Activated CD8-positive, alpha-beta memory T cell treated with anti-CD3 and anti-CD28 coated beads, Interleukin-2, amount 50 U/mL, for 1 hour (primary cell): ENCODE results near the gene P3H2.
"Not testable (repeated sequence)": the region's sequence is repeated elsewhere in the genome, so short reads cannot be mapped to it uniquely, and the experiment has no call there.

Source experiments
- DNase-seq: peaks from one replicate; pipeline ENCODE4 v3.0.0-alpha.2; 2020; ENCODE audit errors: extremely low read depth

The P3H2 gene

DNA sequence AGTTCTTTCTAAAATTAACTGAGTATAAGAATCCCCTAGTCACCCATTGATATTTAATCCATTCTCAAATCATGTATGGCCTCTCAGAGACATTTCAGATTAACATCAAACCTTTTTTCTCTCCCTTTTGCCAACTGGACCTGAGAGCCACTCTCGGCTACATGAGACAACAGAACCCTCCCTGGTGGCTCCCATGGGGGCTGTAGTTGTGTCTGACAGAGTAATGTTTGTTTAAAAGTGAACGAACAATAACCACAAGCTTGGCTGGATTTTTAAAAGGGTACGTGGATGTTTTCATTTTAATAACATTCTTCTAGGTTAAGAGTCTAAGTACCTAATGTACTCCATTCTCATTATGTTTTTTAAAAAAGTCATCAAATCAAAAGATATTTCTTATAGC, 37.1 kb downstream of the P3H2 start:
- no peak for DNase-seq

DNA sequence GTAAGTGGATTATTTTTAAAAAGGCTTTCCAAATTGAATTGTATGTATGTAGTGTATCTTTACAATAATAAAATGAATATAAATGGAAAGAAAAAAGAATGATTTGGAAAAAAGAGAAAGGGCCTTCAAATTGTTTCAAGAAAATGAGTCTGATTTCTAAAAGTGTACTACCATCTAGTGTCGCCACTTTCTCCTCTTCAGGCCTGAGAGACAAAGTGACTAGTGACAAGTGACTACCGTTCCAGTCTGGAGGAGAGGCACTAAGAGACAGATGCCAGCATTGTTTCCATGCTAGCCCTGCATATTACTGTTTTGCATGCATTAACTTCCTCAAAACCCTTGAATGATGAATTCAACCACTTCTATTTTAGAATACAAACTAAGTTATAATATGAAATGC, 39.3 kb downstream of the P3H2 start:
- DNase-seq: no peak

DNA sequence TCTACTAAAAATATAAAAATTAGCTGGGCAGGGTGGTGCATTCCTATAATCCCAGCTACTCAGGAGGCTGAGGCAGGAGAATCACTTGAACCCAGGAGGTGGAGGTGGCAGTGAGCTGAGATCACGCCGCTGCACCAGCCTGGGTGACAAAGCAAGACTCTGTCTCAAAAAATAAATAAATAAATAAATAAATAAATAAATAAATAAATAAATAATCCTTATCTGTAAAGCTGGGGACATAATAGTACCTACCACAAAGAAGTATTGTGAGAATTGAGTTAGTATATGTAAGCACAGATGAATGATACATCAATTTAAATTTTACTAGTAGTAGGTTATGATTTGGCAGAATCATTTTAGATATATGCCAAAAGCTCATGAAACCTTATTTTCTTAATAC, 41.5 kb downstream of the P3H2 start:
- DNase-seq: not testable (repeated sequence)

DNA sequence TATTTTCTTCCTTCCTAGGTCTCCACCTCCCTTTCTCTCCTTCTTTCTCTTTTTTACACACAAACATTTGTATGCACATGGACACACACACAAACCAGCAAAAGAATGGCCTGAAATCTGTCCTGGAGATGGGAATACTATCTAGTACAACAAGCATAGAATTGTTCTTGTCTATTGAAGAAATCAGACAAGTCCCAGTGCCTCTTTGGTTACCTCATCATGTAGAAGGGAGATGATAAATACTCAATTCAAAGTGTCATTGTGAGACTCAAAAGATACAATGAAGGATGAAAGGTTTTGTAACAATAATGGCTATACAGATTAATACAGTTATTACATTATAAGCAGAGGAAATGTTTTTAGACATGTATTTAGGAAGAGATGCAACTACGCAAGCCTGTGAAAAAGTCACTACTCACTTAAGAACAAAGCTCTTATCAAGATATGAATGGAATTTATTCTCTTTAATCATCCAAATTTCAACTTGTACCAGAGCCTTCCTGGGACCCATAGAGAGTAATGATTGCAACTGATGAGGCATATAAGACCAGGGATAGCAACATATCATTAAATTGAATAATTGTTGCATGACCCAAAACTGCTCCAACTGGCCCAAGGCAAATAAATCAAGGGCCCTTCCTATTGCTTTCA, 43.2 kb downstream of the P3H2 start:
- no peak for DNase-seq

DNA sequence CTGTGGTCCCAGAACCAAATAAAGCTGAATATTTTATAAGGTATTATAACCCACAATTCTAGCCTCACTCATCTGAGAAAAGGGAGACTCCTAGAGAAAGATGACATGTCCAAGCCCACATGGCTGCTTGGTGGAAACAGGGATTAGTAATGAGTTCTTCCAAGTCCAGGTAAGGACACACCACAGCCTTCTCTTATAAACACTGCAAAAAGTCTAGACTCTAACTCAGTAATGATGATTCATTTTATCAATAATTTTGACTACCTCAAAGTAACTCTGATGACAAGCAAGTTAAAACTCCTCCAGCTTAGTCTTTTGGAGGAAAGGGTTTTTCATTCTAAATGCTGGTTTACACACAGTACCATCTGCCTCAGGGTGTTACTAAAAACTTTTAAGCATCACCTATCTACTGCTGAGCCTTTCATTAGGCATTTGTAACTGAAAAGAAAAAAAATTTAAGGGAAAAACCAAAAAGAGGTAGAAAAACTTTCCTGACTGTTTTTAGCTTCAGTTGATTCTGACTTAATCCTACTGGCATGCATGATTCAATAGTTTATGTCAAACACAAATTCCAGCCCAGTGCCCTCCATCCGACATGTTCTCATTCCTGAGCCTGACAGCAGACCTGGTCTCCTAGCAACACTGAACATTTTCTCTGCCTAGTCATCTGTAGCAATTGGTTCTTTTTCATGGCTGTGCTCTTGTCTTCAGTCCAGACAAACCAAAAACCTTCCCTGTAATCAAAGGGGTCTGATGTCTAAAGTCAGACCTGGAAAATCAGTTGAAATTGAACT, 43.9 kb downstream of the P3H2 start:
- DNase-seq: no peak

DNA sequence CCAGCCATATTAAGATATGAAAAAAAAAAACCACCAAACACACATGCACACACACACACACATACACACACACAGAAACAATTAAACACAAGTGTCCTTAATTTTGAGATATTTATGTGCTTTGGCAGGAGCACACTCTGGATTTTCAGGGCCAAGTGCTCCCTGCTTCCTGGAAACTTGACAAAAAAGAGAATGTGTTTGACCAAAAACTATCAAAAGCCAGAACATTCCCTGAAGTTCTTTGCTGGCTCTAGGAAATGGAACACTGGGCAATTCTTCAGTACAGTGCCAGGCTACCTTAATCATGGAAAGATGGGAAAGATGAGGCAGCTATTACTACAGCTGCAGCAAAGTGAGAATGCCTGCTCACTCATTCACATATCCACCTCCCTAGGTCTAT, 44.6 kb downstream of the P3H2 start:
- DNase-seq: no peak

DNA sequence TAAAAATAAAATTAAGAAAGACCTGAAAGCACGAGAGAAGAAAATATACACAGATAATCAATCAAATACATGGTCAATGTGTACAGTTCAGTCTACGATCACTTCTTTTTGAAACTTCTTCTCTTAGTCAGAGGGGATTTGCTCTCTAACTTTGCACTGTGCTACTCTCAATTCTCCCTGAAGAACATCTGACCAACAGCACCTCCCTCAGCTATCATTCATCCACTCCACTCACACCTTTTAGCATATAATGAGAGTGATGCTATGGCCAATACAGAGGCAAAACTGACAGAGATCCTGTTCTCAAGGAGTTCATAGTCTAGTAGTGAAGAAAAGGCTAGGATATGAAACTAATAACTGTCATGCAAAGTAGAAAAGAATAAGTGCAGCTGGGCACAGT, 45.9 kb downstream of the P3H2 start:
- no peak for DNase-seq

DNA sequence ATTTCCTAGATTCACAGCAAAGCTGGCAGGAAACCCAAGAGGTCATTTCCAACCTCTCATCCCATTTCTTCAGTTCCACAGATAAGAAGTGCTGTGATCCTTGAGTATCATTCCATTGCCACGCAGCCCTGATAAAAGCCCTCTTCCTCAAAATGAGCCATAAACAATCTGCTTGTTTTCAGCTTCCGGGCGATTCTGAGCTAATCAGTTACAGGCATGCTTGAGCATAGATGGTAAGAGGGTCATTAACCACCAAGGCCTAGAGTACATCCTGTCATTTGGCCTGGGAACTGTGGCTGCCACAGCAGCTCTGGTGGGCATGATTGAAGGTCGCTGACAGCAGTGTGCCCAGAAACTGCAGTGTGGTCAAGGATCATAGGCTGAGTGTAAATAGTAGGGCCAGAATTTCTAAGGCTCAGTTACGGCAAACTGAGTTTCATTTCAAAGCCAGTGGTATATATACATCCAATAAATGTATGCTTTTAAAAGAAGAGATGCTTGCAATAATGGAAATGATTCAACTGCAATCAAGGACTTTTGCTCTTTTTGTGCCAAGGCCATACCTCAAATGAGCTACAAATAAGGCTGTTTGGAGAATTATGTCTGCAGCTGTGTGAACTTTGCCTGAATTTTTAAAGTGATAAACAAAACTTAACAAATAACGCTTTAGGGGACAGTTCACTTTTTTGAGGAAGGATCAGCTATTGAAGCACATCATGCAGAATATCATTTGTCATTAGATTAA, 47.3 kb downstream of the P3H2 start:
- no peak for DNase-seq

DNA sequence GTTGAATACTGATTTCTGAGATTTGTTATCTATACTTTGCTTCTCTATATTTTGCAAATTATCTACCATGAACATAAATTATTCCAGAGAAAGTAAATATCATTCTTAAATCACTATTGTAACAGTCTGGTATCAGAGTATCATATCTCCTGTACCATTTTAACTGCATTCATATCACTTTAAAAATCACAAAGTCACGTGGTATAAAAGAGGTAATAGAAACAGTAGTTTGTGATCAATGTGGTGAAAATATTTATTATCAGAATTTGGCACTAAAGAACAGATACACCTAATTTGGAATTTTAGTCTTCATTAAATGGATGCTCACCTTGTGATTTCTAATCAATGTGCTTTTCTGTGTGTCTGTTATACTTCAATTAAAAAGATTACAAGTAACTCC, 47.8 kb downstream of the P3H2 start:
- no peak for DNase-seq

DNA sequence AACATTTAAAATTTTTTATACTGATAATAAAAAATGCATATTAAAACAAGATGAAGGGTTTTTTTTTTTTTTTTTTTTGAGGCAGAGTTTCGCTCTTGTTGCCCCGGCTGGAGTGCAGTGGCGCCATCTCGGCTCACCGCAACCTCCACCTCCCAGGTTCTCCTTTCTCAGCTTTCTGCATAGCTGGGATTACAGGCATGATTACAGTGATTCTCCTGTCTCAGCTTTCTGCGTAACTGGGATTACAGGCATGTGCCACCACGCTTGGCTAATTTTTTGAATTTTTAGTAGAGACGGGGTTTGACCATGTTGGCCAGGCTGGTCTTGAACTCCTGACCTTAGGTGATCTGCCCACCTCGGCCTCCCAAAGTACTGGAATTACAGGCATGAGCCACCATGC, 48.8 kb downstream of the P3H2 start:
- not testable (repeated sequence) for DNase-seq

DNA sequence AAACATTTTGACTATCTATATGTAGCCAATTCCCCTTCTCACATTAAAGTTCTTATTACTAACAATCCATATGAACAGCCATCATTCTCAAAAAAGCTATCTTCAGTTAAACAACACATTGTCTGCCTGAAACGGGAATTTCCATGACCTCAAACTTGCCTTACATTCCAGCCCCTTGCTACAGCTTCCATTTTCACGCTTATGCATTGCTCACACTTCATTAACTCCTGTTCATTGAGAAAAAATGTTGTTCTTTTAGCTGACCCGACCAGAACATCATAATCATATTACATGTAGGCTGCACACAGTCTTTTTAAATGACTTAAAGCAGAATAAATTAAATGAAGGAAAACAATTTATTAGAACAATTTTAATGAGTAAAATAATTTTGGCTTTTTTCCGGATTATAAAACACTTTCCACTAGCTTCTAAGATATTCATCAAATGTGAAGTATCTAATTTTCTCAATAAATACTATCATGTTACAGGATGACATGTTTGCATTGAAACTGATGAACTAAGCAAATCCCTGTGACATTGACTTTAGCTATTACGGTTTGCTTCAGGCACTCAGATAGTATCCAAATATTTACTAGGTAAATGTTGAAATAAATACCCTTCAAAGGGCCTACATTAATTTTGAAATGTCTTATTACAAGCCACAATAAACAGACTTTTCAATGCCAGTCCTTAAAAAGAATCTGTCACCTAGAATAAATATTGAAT, 49.9 kb downstream of the P3H2 start:
- no peak for DNase-seq

DNA sequence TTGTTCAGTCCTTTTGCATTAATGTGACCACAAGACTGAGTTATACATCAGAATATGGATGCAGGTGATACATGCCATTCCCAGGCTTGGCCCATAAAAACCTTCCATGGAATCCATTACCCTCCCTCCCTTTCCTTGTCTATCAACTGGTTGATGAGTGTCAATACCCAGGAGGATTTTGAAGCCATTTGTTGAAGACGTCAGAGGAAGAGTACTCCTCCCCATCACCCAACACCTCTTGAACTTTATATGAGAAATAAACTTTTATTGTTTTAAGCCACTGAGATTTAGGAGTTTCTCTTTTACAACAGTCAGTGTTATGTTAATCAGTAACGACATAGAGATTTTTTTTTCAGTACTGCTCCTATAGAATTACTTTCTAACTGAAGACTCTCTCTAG, 55.5 kb downstream of the P3H2 start:
- DNase-seq: no peak

DNA sequence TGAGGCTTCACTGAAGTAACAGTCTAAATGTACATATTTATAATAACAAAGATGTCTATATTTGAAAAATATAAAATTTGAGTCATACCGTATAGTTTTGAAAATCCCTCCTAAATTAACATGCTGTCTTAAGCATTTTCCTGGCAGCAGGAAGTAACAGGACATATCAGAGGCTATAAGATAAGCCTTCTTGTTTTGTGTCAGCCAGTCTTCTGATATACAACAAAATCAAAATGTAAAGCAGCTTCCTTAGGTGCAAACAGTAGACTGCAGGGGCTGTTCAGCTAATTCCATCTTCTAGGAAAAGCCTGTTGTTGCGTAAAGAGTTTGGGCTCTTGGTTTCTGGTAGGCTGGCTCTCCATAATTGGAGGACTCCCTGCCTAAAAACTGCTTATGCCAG, 56.0 kb downstream of the P3H2 start:
- DNase-seq: no peak

DNA sequence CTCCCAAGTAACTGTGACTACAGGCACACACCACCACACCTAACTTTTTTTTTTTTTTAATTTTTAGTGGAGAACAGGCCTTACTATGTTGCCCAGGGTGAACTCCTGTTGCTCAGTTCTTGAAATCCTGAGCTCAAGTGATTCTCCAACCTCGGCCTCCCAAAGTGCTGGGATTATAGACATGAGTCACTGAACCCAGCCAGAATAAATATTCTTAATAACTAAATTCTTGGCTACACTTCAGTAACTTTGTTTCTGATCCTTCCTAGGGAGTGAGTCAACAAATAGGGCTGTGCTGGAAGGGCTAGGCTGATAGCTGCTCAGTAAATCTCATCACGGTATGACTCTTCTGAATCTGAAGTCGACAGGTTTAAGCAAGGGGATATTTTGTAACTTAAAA, 56.6 kb downstream of the P3H2 start:
- no peak for DNase-seq

DNA sequence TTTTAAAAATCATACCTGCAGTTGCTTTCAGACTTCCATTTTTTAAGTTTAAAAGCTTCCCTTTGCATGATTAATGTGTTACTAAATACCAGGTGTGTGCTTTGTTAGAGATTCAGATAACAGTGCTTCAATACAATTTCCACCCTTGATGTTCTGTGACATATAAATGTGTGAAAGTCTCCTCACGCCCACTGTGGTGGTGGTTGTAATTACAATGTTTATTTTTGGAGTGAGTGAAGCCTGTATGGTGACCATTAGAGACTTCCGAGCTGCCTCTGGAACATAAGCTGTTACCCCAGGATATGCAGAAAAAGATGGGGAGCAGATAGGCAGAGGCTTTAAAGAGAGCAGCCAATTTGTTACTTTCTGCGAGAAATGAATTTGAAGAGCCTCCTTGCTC, 57.2 kb downstream of the P3H2 start:
- no peak for DNase-seq

DNA sequence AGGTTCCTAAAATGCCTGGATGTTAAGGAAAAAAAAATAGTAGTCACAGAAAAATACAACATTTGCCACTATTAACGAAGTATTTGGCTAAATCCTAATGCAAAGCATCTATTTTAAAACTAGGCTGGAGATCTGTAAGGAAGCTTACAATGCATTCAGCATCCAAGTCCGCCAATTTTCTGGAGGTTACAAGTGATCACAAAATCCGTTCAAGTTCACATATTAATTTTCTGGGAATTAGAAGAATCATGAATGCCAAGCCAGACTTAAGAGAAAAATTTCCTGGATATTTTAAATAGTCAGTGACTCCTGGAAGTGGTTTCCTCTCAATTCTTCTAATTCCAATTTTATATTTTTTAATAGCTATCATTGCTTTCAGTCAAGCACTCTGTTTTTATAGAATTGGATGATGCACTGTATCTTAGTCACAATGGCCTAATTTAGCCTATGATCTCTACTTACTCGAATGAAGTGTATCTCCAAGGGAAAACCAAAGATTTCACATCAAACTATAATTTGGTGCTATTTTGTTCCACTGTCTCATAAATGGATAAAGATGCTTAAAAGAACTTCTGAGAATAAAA, 60.4 kb downstream of the P3H2 start:
- no peak for DNase-seq

DNA sequence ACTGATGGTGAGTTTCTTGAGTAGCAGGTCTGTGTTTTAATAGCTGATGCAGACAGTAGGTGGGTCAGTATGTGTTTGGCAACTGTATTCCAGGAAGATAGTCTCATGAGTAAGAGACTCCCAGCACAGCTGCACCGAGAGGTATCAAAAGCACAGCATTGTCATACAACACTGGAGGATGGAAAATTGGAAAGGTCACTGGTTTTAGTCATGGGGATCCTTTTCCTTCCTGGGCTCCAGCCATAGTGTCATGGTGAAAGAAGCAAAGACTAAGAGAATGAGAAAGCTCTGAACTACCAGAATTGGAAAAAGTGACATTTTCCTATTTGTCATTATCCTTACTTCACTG, 61.5 kb downstream of the P3H2 start:
- DNase-seq: no peak

DNA sequence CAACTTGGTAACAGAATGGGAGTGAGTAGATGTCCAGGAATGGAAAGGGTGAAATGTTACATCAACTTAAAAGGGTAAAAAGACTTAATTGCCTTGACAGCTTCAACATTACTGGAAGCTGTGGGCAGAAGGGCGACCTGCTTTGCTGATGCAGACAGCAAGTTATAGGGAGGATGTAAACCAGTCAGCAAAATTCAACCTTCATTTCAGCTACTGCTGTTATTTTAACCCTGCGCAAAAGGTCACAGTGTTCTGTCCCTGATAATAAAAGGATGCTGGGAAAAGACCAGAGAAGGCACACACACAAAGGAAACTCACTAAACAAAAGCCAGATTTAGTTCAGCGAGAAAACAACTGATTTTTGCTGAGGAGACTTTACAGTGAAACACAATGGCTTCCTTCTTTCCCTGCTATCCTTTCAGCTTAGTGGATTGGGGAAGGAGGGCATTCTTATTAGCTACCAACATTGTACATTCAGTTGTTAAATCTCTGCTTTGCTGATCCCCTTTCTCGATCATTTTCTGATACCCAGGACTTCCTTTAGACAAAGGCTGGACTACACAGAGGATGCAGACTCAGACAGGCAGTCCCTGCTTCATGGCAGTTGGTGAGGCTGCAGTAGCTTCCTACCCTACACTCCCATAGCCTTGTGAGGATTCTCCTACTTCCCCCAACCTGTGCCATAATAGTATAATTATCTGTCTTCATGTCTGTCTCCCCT, 62.0 kb downstream of the P3H2 start:
- no peak for DNase-seq

DNA sequence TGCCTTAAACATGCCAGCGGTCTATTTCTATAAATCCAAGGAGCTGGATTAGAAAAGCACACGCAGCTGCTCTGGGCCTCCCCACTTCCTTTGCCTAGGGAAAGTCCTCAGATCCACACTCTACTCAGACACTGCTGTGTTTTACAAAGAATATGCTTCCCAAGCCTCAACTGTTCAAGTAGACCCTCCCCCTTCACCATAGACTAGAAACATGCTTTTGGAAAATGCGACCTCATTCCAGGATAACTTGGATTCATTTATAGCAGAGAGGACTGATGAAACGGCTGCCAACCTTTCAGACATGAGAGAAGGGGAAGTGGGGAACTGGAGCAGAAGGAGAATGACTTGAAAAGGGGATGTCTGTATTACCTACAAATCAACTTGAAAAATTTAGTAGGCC, 64.0 kb downstream of the P3H2 start:
- DNase-seq: no peak

DNA sequence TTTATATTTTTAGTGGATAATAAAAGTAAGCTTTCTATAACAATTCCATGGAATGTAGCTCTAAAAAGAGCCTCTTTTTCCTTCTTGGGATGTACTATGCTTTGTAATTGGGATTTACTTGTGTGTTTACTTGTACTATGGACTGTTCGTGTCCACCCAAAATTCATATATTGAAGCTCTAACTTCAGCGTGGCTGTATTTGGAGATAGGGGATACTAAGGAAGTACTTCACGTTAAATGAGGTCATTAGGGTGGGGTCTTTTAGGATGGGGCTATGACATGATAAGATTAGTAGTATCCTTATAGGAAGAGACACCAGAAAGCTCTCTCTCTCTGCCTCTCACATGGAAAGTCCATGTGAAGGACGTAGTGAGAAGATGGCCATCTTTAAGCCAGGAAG, 64.9 kb downstream of the P3H2 start:
- DNase-seq: no peak

DNA sequence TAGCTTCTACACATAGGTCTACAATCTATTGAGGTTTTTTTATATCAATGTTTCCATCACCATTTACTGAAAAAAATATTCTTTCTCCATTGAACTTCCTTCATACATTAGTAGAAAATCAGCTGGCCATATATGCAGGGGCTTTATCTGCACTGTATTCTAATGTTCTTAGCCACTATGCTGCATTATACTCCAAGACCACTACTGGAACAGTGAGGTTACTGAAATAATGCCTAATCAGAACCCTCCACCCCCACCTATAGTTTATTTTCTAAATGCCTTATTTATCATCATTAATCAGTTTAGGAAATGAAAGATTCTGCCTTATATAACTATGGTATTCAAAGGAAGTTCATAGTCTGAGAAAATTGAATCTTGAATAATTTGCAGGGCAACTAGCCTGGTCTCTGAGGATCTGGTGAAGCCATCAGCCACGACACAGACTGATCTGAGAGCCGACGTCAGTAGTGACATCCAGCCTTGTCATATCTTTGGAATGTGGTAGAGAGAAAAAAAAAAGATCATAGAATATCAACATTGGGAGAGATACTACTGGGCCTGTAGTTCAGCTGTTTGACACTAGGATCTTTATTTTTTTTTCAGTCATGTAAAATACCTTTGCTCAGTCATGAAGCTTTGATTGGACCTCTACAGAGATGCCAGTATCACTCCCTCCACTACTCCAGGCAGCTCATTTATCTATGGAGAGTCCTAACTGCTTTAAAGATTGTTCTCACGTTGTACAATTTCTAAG, 66.6 kb downstream of the P3H2 start:
- DNase-seq: no peak
